Breast epithelium (tissue), 4 donors: ENCODE data around the gene FAM114A1. TPM values are rescaled to one million over a fixed set of nuclear protein-coding genes. Genes with fewer than 3 reads are reported as not detected.
A peak's percentile ranks its signal among the peaks of the same experiment; 100 is the strongest.

Experiments
- DNase-seq, 2 donors: peaks; one replicate each; pipeline ENCODE4 v3.0.0-alpha.2; 2019; ENCODE audit warnings: low spot score in 2 of 2
- H3K27ac ChIP-seq, 2 donors: fragments of 200-600 bp; sonication (generic) in 1 of 2; one replicate each; pipeline ENCODE4 v1.5.1; 2016 to 2019; ENCODE audit warnings: mild to moderate bottlenecking in 1 of 2
- H3K27me3 ChIP-seq, 2 donors: fragments of 200-600 bp; sonication (generic) in 1 of 2; one replicate each; pipeline versions ENCODE4 v1.5.1 to v1.6.0; 2017 to 2019; ENCODE audit warnings: control low read depth in 1 of 2, mild to moderate bottlenecking in 1 of 2
- H3K36me3 ChIP-seq: fragments of 200-600 bp; one replicate; pipeline ENCODE4 v1.5.1; 2019
- H3K4me1 ChIP-seq, 2 donors: fragments of 200-600 bp; sonication (generic); one replicate each; pipeline ENCODE4 v1.5.1; 2016 to 2019; ENCODE audit warnings: control low read depth in 1 of 2
- H3K4me3 ChIP-seq, 3 donors: fragments of 200-600 bp; sonication (generic); 1 replicate in 2 of 3; 2 replicates in 1 of 3; pipeline ENCODE4 v1.5.1; 2016 to 2019; ENCODE audit warnings: mild to moderate bottlenecking in 3 of 3, moderate library complexity in 2 of 3
- H3K9me3 ChIP-seq, 2 donors: fragments of 200-600 bp; sonication (generic) in 1 of 2; one replicate each; pipeline ENCODE4 v1.5.1; 2016 to 2019; ENCODE audit warnings: control low read depth in 1 of 2
- CTCF ChIP-seq, 3 donors: fragments of 450-650 bp; IDR thresholded peaks; one replicate each; pipeline ENCODE4 v1.5.1; 2016 to 2017; ENCODE audit warnings: antibody characterized with exemption in 3 of 3, mild to moderate bottlenecking in 3 of 3, moderate library complexity in 3 of 3
- POLR2A ChIP-seq: fragments of 450-650 bp; IDR thresholded peaks from one replicate; pipeline ENCODE4 v1.6.1; 2016; ENCODE audit warnings: antibody characterized with exemption, mild to moderate bottlenecking, moderate library complexity
- POLR2AphosphoS5 ChIP-seq, 3 donors: sonication (generic); formaldehyde crosslinking; IDR thresholded peaks; one replicate each; pipeline ENCODE4 v1.6.1; 2017; ENCODE audit warnings: antibody characterized with exemption in 3 of 3
- intact Hi-C: fragments of 100-400 bp; cut with DNase I; formaldehyde crosslinking; loops from one replicate; pipeline ENCODE4 v1.15.1; 2023; ENCODE audit warnings: low total_unique reads
- total RNA-seq, 3 donors: library from RNA; depleted of rRNA; stranded (reverse); fragments of >200 nt; gene quantifications; one replicate each; pipeline ENCODE4 v1.1.0, GENCODE V29; 2016

The FAM114A1 gene
- total RNA-seq, 3 donors from 2014 or later = 74.6 to 109 (median 85.9) TPM

GRCh38 chr4:38884254-38884653 is 16.6 kb downstream of the FAM114A1 start:
- intact Hi-C loops = no loop called here
- no peak for TF ChIP-seq POLR2A
- TF ChIP-seq POLR2AphosphoS5 (IDR thresholded peaks at IDR 0.05) = no peak
- no peak for TF ChIP-seq CTCF (IDR thresholded peaks at IDR 0.05)
- no peaks in the 10 kb centered on the region for H3K9me3 ChIP-seq
- DNase-seq = no peak
- no peak overlapping the region for H3K27ac ChIP-seq
- no peak overlapping the region for H3K4me3 ChIP-seq
- no peaks in the 10 kb centered on the region for H3K36me3 ChIP-seq
- H3K27me3 ChIP-seq = no peaks in the 10 kb centered on the region
- no peaks in the 10 kb centered on the region for H3K4me1 ChIP-seq

DNA sequence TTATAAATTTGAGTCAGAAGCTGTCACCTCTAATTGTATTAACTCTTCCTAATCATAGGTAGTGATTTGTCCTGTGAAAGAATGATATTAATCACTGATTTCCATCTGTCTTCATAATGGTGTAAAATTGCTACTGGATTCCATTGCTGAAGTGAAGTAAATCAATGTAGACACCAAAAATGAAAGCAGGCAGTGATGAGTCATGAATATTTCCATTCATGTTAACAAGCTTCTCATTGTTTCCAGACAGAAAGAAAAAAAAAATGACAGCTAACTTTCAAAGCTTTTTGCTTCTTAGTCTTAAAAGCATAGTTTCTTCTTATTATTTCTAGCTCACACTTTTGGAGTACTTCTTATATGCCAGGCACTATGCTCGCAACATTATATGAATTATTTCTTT is 21.5 kb downstream of the FAM114A1 start:
- Histone ChIP-seq H3K27ac (peak overlapping the region in 1 of 2 donors; percentile 72), H3K27me3 (no peaks in the 10 kb centered on the region)
- intact Hi-C loops = no loop called here

DNA sequence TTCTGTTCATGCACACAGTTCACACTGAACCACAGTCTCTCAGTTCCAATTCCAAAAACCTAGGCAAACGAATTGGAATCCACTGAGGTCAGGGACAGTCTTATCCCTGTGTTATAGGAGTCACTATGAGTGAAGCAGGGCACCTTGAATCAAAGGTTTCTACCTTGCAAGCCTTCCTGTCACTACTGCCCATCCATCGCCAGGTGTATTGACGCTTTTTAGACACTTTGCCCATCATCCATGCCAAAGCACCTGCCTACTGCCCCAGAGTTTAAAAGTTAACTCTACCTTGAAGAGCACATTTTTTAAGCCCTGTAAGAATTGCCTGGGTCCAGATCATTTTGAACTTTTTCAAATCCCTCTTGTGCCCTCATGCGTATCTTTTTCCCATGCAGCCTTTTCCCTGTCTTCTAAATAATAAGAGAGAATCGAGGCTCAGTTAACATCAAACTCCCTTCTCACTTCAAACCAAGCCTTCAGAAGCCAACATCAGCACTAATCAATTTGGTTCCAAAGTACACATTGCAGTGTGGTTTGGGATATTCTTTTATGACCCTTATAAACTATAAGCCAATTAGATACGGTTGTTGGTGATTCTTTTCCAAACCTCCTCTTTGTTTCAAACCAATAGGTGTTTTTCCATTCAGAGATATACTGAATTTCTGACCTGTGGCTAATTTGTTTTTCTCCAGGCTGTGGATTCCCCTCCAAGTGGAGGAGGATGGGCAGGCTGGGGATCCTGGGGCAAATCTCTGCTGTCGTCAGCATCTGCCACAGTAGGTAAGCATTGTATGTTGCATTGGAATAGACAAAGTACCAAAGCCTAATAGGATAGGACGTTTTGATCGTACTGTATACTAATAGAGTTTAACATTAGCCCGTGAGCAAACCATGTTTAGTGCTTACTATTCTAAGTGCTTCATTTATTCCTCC is 23.7 kb downstream of the FAM114A1 start:
- intact Hi-C loops = loop anchor here (5.0 kb wide), 1 partner anchor 749 kb away; no protein-coding TSS in a partner anchor

More for the DNA sequence above, 21.5 kb downstream of the FAM114A1 start:
- Histone ChIP-seq H3K36me3 (no peaks in the 10 kb centered on the region), H3K4me3 (no peak overlapping the region), H3K4me1 (no peaks in the 10 kb centered on the region), H3K9me3 (no peaks in the 10 kb centered on the region)
- TF ChIP-seq CTCF (IDR thresholded peaks at IDR 0.05) = no peak
- TF ChIP-seq POLR2A = no peak
- no peak for TF ChIP-seq POLR2AphosphoS5 (IDR thresholded peaks at IDR 0.05)
- DNase-seq = no peak

DNA sequence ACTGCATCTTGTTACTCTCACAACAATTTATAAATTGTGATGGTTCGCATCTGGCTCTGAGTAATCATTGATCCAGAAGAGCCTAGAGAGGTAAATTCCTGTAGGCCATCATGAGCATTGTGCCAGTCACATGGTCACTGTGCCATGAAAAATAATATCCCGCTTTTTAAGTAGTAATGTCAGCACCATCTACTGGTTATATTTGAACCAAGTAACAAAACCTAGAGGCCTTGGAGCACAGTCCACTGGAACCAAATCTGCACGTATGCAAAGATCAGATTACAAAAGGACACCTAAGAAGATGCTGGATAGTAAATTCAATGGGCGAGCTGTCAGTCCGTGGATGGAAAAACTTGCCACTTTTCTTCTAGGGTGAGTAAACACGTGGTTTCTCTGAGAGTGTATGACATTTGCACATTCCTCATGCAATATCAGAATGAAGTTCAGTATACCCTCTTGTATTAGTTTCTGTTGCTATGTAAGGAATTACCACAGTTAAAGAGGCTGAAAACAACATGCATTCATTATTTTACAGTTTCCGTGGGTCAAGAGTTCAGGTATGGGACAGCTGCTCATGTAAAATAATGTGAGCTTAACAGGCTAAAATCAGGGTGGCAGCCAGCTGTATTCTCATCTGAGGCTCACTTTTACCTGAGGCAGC is 26.8 kb downstream of the FAM114A1 start:
- Histone ChIP-seq H3K36me3 (no peaks in the 10 kb centered on the region), H3K4me1 (no peaks in the 10 kb centered on the region), H3K4me3 (no peak overlapping the region), H3K27ac (no peak overlapping the region), H3K27me3 (no peaks in the 10 kb centered on the region), H3K9me3 (no peaks in the 10 kb centered on the region)
- no peak for DNase-seq
- intact Hi-C loops = loop anchor here (5.0 kb wide), 1 partner anchor 752 kb away; no protein-coding TSS in a partner anchor
- TF ChIP-seq POLR2A = no peak
- TF ChIP-seq CTCF (IDR thresholded peaks at IDR 0.05) = no peak
- no peak for TF ChIP-seq POLR2AphosphoS5 (IDR thresholded peaks at IDR 0.05)

More for the DNA sequence above, 23.7 kb downstream of the FAM114A1 start:
- TF ChIP-seq POLR2A = no peak
- TF ChIP-seq POLR2AphosphoS5 (IDR thresholded peaks at IDR 0.05) = no peak
- no peak for TF ChIP-seq CTCF (IDR thresholded peaks at IDR 0.05)
- H3K27ac ChIP-seq = no peak overlapping the region
- no peaks in the 10 kb centered on the region for H3K27me3 ChIP-seq
- no peaks in the 10 kb centered on the region for H3K9me3 ChIP-seq
- DNase-seq = no peak
- no peak overlapping the region for H3K4me3 ChIP-seq
- no peaks in the 10 kb centered on the region for H3K4me1 ChIP-seq
- no peaks in the 10 kb centered on the region for H3K36me3 ChIP-seq

- intact Hi-C loops = no loop called here
- no peaks in the 10 kb centered on the region for H3K4me1 ChIP-seq
- no peaks in the 10 kb centered on the region for H3K9me3 ChIP-seq
- H3K27ac ChIP-seq = no peak overlapping the region
- no peak for DNase-seq
- no peaks in the 10 kb centered on the region for H3K36me3 ChIP-seq
- no peak overlapping the region for H3K4me3 ChIP-seq
- TF ChIP-seq CTCF (IDR thresholded peaks at IDR 0.05) (no peak), POLR2A (no peak), POLR2AphosphoS5 (IDR thresholded peaks at IDR 0.05) (no peak)
- no peaks in the 10 kb centered on the region for H3K27me3 ChIP-seq
Observed at GRCh38 chr4:38896940-38897339, 29.3 kb downstream of the FAM114A1 start.
